HG03354 (cell line): ENCODE results near the gene MGARP.

Experiments used
- ATAC-seq: cut with Tn5 transposase; IDR thresholded peaks from one replicate; pipeline ENCODE4 v1.9.1; 2021; ENCODE audit warnings: mild to moderate bottlenecking; ENCODE audit not compliant: unreplicated experiment, poor library complexity, severe bottlenecking

The MGARP gene

DNA sequence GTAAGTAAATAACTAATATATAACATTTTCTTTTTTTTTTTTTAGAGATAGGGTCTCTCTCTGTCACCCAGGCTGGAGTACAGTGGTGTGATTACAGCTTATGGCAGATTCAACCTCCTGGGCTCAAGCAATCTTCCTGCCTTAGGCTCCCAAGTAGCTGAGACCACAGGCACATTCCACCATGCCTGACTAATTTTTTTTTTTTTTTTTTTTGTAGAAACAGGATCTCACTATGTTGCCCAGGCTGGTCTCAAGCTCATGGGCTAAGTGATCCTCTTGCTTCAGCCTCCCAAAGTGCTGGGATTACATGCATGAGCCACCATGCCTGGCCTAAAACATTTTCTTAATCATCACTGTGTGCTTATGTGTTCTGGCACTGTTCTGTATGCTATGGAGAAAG lies 32.8 kb downstream of the MGARP start:
- no peak for ATAC-seq

DNA sequence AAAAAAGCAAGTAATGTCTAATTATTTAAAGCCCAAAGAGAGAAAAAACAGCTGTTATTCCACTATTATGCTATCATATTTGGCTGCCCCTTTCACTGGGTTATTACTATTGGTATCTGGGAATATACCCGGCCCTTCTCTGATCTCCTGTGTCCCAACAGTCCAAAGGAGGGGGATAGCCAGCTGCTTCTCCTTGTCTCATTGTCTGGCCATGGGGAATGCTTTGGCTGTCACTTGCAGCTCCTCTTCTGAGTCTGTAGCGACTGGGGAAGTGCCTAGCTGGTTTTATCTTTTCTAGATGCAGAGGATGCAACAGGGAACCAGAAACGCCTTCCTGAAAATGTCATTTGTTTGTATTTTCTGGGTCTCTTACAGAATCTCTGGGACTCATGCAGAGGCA lies 33.9 kb downstream of the MGARP start:
- ATAC-seq, result no peak

DNA sequence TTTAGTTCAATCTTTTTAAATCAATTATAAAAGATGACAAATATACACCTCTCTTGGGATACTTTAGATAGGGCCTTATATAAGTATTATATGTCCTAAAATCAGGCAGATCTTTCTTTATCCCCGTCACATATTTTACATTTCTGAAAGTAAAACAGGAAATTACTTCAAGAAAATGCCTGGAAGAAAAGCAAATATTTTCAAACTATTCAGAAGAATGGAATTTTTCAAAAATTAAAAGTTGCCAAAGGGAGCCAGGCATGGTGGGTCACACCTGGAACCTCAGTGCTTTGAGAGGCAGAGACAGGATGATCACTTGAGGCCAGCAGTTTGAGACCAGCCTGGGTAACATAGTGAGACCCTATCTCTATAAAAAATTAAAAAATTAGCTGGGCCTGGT lies 34.4 kb downstream of the MGARP start:
- no peak for ATAC-seq

DNA sequence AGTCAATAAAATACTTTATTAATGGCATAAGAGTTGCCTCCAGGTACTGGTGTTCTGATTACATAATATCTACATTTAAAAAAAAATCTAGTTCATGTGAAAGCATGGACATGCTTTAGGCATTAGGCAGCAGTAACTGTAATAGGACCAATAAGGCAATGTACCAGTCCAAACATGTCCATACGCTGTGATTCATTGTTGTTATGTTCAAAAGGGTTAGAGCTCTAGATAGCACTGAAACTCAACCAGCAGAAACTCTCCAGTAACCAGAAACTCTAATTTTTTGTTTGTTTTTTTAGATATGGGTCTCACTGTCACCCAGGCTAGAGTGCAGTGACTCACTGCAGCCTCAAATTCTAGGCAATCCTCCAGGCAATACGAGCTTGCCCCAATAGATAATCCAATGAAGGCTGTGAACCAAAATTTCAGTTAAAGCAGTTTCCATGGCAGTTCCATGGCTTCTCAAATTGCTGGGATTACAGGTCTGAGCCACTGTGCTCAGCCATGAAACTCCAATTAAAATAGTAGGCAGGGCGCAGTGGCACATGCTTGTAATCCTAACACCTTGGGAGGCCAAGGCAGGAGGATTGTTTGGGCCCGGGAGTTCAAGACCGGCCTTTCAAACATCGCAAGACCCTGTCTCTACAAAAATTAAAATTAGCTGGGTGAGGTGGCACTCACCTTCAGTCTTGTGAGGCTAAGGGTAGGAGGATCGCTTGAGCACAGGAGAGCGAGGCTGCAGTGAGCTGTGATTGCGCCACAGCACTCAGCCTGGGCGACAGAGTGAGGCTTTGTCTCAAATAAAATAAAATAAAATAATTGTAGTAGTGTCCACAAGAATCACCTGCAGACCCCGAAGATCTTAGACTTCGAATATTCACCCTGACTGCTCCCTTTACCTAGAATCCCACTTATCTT lies 36.3 kb downstream of the MGARP start:
- no peak for ATAC-seq

DNA sequence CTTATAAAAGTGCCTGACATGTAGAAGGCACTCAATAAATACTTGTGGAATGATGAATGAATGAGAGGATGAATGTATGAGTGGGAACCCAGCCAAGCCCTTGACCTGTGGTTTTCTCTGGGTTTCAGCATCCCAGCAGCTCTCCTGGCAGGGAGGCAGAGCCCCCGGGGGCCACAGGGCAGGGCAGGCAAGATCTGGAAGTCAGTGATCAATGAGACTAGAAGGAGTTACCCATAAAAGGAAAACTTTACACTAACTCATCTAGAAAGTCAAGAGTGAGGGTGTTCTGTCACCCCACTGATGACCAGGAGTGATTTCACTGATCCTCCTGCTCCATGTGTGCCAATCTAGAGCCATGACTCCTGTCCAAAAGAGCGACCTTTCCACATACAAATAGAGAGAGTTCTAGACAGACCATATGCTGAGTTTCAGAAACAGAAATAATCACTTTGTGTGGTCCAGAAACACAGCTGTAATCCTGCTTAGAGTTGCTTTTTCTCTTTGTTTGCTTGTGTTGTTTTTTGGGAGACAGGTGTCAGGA lies 37.4 kb downstream of the MGARP start:
- ATAC-seq, result no peak

DNA sequence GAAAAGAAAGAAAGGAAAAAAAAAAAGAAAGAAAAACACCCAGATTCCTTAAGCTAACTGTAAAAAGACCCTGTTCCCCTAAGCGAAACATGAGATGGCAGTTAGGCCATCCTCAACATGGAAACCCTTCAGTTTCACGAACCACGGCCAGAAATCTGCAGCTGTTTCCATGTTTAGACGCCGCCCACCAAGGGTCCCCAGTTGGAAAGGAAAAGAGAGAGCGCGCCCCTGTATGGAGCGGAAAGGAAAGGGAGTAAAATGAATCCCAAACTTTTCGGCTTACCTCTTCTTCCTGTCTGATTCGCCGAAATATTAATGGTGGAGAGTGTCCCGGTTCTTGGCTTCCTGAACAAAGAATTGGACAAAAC lies 38.3 kb downstream of the MGARP start:
- no peak for ATAC-seq

DNA sequence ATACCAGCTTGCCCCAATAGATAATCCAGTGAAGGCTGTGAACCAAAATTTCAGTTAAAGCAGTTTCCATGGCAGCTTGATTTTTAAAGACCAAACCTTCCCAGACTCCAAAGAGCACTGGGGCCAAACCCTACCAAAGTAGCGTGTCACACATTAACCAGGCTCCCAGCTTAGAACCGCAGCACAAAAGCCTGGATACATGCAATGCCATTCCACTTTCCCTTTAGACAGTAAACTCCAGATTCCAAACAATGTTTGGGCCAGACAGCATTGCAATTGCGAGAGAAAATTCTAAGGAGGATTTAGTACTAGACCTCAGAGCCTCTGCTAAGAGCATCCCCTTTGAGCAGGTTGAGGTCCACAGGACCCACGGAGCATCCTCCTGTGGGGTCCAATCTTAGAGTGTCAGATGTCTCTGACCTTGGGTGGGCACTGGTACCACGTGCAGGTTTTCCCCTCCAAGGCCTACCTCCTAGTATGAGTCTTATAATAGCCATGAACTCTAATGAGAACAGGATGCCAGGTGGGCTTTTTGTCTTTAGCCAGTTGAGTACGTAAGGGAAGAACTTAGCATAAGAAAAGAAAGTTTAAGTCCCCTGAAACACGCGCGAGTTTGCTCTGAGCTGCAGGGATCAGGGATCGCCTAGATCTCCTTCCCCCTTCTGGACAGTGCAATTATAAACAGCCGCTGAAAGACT lies 38.8 kb downstream of the MGARP start:
- ATAC-seq, result no peak

DNA sequence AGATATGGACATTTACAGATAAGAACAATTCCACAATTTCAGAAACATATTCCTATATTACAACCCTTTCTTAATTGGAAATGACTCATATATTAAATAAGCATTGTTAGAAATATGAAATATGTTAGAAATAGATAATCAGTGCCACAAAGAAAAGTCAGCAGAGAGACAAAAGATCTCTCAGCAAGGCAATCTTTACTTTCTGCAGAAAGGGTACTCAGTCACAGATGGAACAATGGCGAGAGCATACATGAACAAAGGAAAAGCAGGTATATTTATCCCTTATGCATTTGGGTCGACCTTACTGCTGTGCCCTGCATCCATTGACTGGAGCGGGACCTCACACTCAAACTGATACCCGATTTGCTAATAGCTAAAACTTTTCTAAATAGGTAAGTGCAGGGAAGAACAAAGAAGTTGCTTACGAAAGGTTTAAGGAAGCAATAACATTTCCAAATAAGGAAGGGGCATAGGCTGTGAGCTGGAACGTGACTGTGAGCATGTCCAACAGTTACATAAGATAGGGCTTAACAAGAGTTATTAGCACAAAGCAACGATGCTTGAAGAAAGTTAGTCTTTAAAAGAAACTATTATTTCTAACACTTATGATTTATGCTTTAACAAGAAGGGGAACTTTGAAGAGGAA lies 40.8 kb downstream of the MGARP start:
- ATAC-seq, result no peak

DNA sequence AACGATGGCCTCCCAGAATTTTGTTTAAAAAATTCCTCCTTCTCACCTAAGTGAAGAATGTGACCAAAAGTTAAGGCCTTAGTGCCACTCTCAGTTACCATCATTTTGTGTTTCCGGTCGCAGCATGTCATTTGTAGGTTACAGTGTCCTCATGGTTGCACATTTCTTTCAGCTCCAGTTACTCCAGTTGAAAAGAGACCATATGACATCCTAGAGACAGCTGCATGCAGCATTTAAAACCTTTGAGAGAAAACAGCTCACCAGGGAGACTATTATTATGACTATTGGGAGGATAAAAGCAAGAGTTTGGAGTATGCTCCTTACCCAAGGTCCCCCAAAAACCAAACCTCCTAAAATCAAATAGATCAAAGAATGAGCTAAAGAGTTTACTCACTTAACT lies 45.8 kb downstream of the MGARP start:
- no peak for ATAC-seq

DNA sequence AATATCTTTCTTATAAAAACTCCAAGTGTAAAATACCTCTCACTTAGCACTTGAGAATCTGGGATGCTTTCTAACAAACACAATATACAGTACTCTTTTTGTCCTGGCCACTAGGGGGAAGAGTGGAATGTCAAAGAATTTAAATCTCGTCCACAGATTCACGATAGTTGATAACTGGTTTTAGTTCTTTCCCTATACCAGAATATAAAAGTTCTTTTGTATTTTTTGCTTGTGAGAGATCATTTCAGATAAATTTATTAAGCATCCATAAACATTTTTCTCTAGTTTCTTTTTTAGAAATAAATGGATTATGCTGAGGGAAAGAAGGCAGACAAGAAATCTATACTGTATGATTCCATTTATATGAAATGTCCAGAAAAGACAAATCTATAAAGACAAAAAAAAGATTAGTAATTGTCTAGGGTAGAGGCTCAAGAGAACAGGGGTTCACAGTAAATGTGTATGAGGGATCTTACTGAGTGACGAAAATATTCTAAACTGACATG lies 50.4 kb downstream of the MGARP start:
- ATAC-seq, result no peak

DNA sequence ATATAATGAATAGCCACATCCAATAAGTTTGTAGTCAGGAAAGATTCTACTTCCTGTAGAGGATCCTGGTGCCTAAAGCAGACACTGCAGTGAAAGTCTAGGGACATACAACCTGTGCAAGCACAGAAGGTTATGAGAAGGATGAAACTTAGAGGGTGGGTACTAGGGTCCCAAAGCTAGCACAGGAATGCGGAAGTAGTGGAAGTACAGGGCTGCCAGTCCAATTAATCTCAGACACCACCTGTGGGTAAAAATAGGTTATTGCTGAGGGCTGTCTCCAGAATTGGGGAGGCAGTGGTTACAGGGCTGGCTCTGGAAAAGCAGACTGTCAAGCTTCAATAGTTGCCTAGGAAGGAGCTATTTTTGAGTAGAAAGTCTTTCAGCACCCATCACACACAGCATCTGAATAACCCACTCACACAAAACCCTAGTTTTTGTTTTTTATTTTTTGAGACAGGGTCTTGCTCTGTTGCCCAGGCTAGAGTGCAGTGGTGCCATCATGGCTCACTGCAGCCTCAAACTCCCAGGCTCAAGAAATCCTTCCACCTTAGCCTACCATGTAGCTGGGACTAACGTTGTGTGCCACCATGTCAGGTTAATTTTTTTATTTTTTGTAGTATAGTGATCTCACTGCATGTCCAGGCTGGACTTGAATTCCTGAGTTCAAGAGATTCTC lies 52.2 kb downstream of the MGARP start:
- peak; percentile 64 for ATAC-seq

DNA sequence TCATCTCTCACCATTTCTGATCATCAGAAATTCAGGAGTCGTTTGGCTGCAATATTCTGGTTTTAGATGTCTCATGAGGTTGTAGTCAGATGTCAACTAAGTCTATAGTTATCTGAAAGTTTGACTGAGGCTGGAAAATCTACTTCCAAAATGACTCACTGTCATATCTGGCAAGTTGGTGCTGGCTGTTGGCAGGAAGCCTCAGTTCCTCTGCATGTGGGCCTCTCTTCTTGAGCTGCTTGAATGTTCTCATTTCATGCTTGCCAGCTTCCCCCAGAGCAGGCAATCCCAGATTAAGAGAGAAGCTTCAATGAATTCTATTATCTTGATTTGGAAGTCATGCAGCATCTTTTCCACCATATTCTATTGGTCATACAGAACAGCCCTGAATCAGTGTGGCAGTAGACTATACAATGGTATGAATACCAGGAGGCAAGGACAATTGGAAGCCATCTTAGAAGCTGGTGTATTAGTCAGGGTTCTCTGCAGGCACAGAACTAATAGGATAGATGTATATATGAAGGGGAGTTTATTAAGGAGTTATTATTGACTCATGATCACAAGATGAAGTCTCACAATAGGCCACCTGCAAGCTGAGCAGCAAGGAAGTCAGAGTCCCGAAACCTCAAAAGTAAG lies 56.2 kb downstream of the MGARP start:
- peak; percentile 57 for ATAC-seq

DNA sequence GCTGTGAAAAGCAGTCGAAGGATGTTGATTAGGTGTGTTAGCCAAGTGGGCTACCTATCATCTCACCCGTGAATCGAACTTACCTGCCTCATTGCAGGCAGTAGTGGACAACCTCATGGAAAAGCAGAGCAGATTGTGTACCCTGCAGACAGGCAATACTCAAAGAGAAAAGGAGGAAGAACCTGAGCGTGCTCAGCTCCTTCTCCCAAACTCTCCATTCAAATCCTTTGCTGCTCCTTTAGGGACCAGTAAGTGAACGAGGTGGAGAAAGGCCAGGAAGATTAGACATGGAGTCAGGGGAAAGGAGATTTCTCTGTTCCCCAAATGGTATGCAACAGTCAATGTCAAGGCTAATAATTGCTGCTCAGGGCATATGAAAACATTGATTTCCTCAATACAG lies 57.8 kb downstream of the MGARP start:
- no peak for ATAC-seq

DNA sequence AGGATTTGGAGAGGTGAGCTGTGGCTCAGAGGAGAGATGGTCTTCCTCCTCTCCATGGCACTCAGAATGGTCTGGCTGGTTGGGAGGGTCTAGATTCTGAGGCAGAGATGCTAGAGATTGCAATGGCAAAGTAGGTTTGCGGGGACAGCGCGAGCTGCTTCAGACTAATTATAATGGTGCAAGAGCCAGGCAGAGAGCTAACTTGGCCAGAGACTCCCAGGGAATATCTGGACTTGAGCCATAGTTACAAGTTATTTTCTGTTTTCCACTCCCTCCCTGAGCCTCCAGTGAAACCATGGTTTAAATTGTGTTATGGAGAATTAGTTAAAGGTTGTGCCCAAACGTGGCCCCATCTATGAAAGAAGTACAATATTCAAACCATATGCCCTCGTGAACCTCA lies 58.3 kb downstream of the MGARP start:
- ATAC-seq, result no peak

DNA sequence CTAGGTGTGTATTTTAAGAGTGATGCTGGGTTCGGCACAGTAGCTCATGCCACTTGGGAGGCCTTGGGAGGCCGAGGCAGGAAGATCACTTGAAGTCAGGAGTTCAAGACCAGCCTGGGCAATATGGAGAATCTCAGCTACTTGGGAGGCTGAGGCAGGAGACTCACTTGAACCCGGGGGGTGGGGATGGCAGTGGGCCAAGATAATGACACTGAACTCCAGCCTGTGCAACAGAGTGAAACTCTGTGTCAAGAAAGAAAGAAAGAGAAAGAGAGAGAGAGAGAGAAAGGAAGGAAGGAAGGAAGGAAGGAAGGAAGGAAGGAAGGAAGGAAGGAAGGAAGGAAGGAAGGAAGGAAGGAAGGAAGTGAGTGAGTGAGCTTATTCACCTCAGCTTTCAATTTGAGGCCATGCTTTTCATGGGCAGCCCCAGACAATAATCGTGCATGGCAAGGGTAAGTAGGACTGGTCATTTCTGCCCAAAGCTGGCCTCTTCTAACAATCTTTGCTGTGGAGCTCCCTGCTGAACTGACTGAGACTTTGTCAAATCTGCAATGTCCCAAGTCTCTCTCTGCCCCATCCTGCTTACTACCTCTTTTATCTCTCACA lies 60.5 kb downstream of the MGARP start:
- ATAC-seq, result no peak
